GM12891 (cell line): Measurements from ENCODE around the gene TANC1.

Source experiments
- DNase-seq: peaks from one replicate; pipeline ENCODE4 v3.0.0; 2011; ENCODE audit warnings: low spot score; ENCODE audit not compliant: insufficient read length
- FAIRE-seq: peaks from 2 replicates; lab custom pipeline; 2011; peaks lifted over from hg19 to GRCh38; lab: Jason Lieb, UNC
- PAX5 ChIP-seq: IDR thresholded peaks from 2 replicates; pipeline ENCODE4 v1.6.1; 2011; ENCODE audit warnings: low read length, moderate library complexity, mild to moderate bottlenecking; ENCODE audit not compliant: insufficient read depth, severe bottlenecking
- POLR2A ChIP-seq: IDR thresholded peaks from 2 replicates; pipeline ENCODE4 v1.6.1; 2011; ENCODE audit warnings: low read depth, low read length, control low read depth
- POLR2AphosphoS5 ChIP-seq: IDR thresholded peaks from 2 replicates; pipeline ENCODE4 v1.6.1; 2011; ENCODE audit warnings: low read depth, low read length, control low read depth
- POU2F2 ChIP-seq: IDR thresholded peaks from 2 replicates; pipeline ENCODE4 v1.6.1; 2011; ENCODE audit warnings: low read depth, mild to moderate bottlenecking, control low read depth, low read length, moderate library complexity
- SPI1 ChIP-seq: IDR thresholded peaks from 2 replicates; pipeline ENCODE4 v1.6.1; 2011; ENCODE audit warnings: low read depth, low read length, control low read depth
- TAF1 ChIP-seq: IDR thresholded peaks from 2 replicates; pipeline ENCODE4 v1.6.1; 2011; ENCODE audit warnings: low read depth, low read length, control low read depth

TANC1 gene

GRCh38 chr2:159156834-159157233 is 188.4 kb downstream of the TANC1 start:
- FAIRE-seq, result no peak
- DNase-seq, result no peak
- TF ChIP-seq PAX5 (no peak), POLR2A (no peak), POLR2AphosphoS5 (no peak)

DNA sequence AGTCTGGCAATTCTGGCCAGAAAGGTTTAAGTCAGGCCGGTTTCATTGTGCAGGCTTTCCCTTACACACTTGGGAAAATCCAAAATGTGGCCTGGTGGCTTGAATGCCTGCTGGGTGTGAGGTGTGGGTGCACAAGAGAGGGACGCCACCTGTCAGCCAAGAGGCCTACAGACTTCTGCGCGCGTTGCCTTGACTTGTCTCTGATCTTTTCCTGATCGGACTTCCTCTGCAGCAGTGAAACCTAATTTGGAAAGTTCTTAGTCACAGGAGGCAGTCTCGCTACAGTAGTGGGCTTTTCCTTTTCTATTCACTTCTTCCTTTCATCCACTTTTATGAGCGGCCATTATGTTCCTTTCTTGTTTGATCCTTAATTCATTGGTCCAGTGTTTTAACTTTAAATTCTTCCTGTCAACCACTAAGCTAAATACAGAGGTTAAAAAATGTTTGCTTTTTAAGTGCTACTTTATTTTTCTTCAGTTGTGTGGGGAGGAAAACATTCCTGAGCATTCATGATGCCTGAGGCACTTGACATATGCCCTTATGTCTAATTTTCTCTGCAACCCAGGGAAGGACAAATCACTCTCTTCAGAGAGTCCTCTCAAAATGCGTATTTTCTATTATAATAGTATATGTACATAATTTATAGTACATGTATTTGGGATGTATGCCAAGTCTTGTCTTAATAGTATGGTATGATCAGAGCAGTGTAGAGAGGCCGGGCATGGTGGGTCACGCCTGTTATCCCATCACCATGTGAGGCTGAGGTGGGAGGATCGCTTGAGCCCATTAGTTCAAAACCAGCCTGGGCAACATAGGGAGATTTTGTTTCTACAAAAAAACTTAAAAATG is 189.1 kb downstream of the TANC1 start:
- FAIRE-seq (peak; percentile 28), DNase-seq (no peak)
- TF ChIP-seq POU2F2 (no peak), PAX5 (no peak), POLR2A (no peak), SPI1 (peak; percentile 53; the same call in 1 of the 2 replicates), TAF1 (no peak)

- TF ChIP-seq POLR2A, result no peak
- no peak for TF ChIP-seq TAF1
- TF ChIP-seq POLR2AphosphoS5, result no peak
- TF ChIP-seq PAX5, result no peak
- no peak for TF ChIP-seq POU2F2
- no peak for TF ChIP-seq SPI1
- DNase-seq, result no peak
- no peak for FAIRE-seq
These were observed 192.0 kb downstream of the TANC1 start for GRCh38 chr2:159160412-159160811.

- TF ChIP-seq SPI1, result no peak; the same call in 1 of the 2 replicates
- no peak for TF ChIP-seq POLR2AphosphoS5
- FAIRE-seq (peak; percentile 23), DNase-seq (no peak)
These were observed 192.5 kb downstream of the TANC1 start for GRCh38 chr2:159160954-159161353.

DNA sequence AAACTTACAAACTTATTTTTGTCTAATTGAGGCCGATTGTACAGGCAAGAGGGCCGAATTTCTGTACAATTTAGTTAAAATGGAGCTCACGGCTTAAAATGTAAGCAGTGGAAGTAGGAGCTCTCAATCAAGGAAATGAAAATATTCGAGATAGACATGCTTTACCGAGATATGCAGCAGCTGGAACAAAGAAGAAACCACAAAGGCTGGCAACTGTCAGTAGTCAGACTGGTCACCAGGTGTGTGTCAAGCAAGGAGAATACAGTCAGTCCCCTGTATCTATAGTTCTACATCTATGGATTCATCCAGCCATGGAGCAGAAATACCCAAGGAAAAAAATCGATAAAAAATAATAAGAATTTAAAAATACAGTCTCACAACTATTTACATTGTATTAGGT is 195.5 kb downstream of the TANC1 start:
- FAIRE-seq (no peak), DNase-seq (no peak)
- no peak for TF ChIP-seq POLR2AphosphoS5

- no peak for TF ChIP-seq POU2F2
- TF ChIP-seq SPI1, result no peak
- no peak for TF ChIP-seq POLR2AphosphoS5
- TF ChIP-seq PAX5, result no peak
- no peak for TF ChIP-seq TAF1
- no peak for TF ChIP-seq POLR2A
- FAIRE-seq (no peak), DNase-seq (no peak)
These were observed 196.0 kb downstream of the TANC1 start for GRCh38 chr2:159164457-159164911.

DNA sequence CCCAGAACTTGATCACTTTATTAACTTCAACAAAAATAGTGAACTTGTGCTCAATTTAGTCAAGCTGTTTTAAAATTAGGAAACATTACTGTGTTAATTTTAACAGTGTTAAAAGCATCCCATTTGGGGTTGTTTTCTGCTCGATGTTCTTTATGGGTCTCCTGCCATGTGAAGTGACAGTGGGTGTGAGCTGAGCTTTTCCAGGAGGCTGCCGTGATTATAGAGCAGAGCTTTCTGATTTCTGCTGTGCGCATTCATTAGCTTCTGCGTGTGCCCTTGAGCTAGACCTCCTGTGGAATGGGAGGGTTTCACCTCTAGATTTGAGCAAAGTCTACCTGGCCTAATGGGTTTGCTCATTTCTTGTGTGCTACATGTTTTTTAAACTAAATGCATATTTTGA is 196.6 kb downstream of the TANC1 start:
- DNase-seq (no peak), FAIRE-seq (no peak)
- TF ChIP-seq POLR2A (no peak), SPI1 (no peak)

DNA sequence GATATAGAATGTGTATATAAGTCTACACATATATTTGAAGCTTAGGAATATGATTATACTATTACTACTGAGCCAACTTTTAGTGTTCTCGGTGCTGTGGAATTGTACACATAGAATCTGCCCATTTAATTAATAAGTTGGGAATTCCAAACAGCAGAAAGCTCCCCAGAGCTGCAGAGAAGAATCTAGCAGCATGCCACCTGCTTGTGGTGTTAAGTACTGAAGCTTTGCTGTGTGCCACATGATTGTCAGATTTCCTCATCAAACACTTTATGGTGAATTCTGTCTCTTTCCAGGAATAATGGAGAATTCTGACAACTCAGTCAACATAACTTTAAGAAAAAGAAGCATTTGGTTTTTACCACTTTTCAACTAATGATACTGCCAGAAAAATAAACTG is 200.3 kb downstream of the TANC1 start:
- no peak for FAIRE-seq
- no peak for TF ChIP-seq POU2F2
- TF ChIP-seq SPI1, result no peak
- TF ChIP-seq POLR2A, result no peak
- no peak for TF ChIP-seq TAF1
- TF ChIP-seq POLR2AphosphoS5, result no peak
- no peak for TF ChIP-seq PAX5
- DNase-seq, result no peak

- FAIRE-seq (no peak), DNase-seq (no peak)
- no peak for TF ChIP-seq TAF1
- no peak for TF ChIP-seq POU2F2
- TF ChIP-seq POLR2A, result no peak
- TF ChIP-seq POLR2AphosphoS5, result no peak
- no peak for TF ChIP-seq PAX5
- no peak for TF ChIP-seq SPI1
These were observed 200.7 kb downstream of the TANC1 start for GRCh38 chr2:159169187-159169586.

DNA sequence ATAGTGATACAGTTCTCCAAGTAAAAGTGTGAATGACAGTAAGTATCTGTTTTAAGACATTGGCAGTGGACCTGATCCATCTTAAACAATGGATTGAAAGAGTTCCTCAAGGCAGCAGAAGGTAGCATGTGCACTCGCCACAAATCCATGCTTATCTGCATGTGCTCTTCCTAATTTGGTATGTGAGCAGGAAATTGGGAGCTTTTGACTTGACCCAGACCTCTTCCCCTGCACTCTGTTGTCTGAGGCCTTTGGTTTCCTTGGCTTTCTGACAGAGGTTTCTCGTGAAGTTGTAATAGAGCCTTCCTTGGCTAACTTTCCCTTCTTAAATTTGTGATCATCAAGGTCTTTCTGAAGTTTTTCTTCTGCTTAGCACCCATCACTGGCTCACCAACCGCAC is 204.0 kb downstream of the TANC1 start:
- FAIRE-seq (no peak), DNase-seq (no peak)
- no peak for TF ChIP-seq PAX5
- TF ChIP-seq POLR2A, result no peak
- TF ChIP-seq POU2F2, result no peak
- TF ChIP-seq SPI1, result no peak
- no peak for TF ChIP-seq TAF1

GRCh38 chr2:159174759-159175158 is 206.3 kb downstream of the TANC1 start:
- TF ChIP-seq TAF1, result no peak
- TF ChIP-seq POU2F2, result no peak
- no peak for TF ChIP-seq PAX5
- TF ChIP-seq POLR2AphosphoS5, result no peak
- TF ChIP-seq SPI1, result no peak
- no peak for TF ChIP-seq POLR2A
- no peak for FAIRE-seq
- DNase-seq, result no peak
